ENCODE results near the gene UST. TPM values are rescaled to one million over a fixed set of nuclear protein-coding genes. Genes with fewer than 3 reads are reported as not detected.

UST gene
- total RNA-seq, 2 experiments from 2014 or later = 1.4 to 4.1 TPM

- DNase-seq (ENCODE audit: low spot score) = no peak
- Histone ChIP-seq H2AFZ (ENCODE audit: low read length) (no peak overlapping the region; the same call in 1 of the 2 replicates), H3K4me2 (ENCODE audit: low read length) (no peak overlapping the region), H3K4me1 (ENCODE audit: insufficient read depth, low read length, poor library complexity, severe bottlenecking) (no peaks in the 10 kb centered on the region), H3K4me3 (ENCODE audit: low read depth, low read length, poor library complexity, severe bottlenecking) (no peak overlapping the region), H3K9me2 (ENCODE audit: insufficient read depth, low read length) (no peaks in the 10 kb centered on the region), H3K79me2 (ENCODE audit: insufficient read depth, low read depth, low read length) (no peaks in the 10 kb centered on the region), H3K36me3 (ENCODE audit: insufficient read depth, low read length) (no peaks in the 10 kb centered on the region), H3K9me3 (ENCODE audit: low read length) (no peaks in the 10 kb centered on the region), H4K20me1 (ENCODE audit: insufficient read depth, low read length) (no peaks in the 10 kb centered on the region), H3K27ac (ENCODE audit: low read depth, low read length, poor library complexity, severe bottlenecking) (no peak overlapping the region)
- ChIA-PET POLR2A (interaction anchor here (0.7 to 3.1 kb wide), 8 partner anchors 10 to 595 kb away, joined by 3 to 19 read pairs (median 4); no protein-coding TSS in a partner anchor), CTCF (ENCODE audit: unreplicated experiment) (no interaction called here)
- no peak for TF ChIP-seq CTCF (conservative IDR thresholded peaks at IDR 0.05; ENCODE audit: low read length)
- TF ChIP-seq EZH2phosphoT487 (IDR thresholded peaks at IDR 0.05; ENCODE audit: borderline replicate concordance, low read depth, low read length) = no peak
- BruUV-seq (replicated peaks) = no TSS peak
- intact Hi-C loops (cut with micrococcal nuclease; ENCODE audit: unreplicated experiment) = no loop called here
Observed at GRCh38 chr6:149075616-149076354, 329.0 kb downstream of the UST start.

- ChIA-PET POLR2A (interaction anchor here (0.9 to 3.1 kb wide), 6 partner anchors 11 to 30 kb away, joined by 3 to 19 read pairs (median 4); no protein-coding TSS in a partner anchor), CTCF (ENCODE audit: unreplicated experiment) (no interaction called here)
- H4K20me1 ChIP-seq (ENCODE audit: insufficient read depth, low read length) = no peaks in the 10 kb centered on the region
- no peaks in the 10 kb centered on the region for H3K36me3 ChIP-seq (ENCODE audit: insufficient read depth, low read length)
- no peaks in the 10 kb centered on the region for H3K4me1 ChIP-seq (ENCODE audit: insufficient read depth, low read length, poor library complexity, severe bottlenecking)
- TF ChIP-seq EZH2phosphoT487 (IDR thresholded peaks at IDR 0.05; ENCODE audit: borderline replicate concordance, low read depth, low read length) (no peak), CTCF (conservative IDR thresholded peaks at IDR 0.05; ENCODE audit: low read length) (no peak)
- no peak overlapping the region; the same call in 1 of the 2 replicates for H2AFZ ChIP-seq (ENCODE audit: low read length)
- H3K4me3 ChIP-seq (ENCODE audit: low read depth, low read length, poor library complexity, severe bottlenecking) = no peak overlapping the region
- no peak for DNase-seq (ENCODE audit: low spot score)
- H3K27ac ChIP-seq (ENCODE audit: low read depth, low read length, poor library complexity, severe bottlenecking) = no peak overlapping the region
- H3K4me2 ChIP-seq (ENCODE audit: low read length) = no peak overlapping the region
- H3K79me2 ChIP-seq (ENCODE audit: insufficient read depth, low read depth, low read length) = no peaks in the 10 kb centered on the region
- H3K9me2 ChIP-seq (ENCODE audit: insufficient read depth, low read length) = no peaks in the 10 kb centered on the region
- H3K9me3 ChIP-seq (ENCODE audit: low read length) = no peaks in the 10 kb centered on the region
- intact Hi-C loops (cut with micrococcal nuclease; ENCODE audit: unreplicated experiment) = no loop called here
- no TSS peak for BruUV-seq (replicated peaks)
Observed at GRCh38 chr6:149076355-149076734, 329.5 kb downstream of the UST start.

- H3K4me1 ChIP-seq (ENCODE audit: insufficient read depth, low read length, poor library complexity, severe bottlenecking) = no peaks in the 10 kb centered on the region
- ChIA-PET POLR2A (interaction anchor here (0.7 to 3.1 kb wide), 6 partner anchors 10 to 263 kb away, joined by 3 to 19 read pairs (median 3); no protein-coding TSS in a partner anchor), CTCF (ENCODE audit: unreplicated experiment) (no interaction called here)
- BruUV-seq (replicated peaks) = no TSS peak
- no peaks in the 10 kb centered on the region for H4K20me1 ChIP-seq (ENCODE audit: insufficient read depth, low read length)
- TF ChIP-seq EZH2phosphoT487 (IDR thresholded peaks at IDR 0.05; ENCODE audit: borderline replicate concordance, low read depth, low read length) (no peak), CTCF (conservative IDR thresholded peaks at IDR 0.05; ENCODE audit: low read length) (no peak)
- H3K4me3 ChIP-seq (ENCODE audit: low read depth, low read length, poor library complexity, severe bottlenecking) = no peak overlapping the region
- no peaks in the 10 kb centered on the region for H3K36me3 ChIP-seq (ENCODE audit: insufficient read depth, low read length)
- no peak for DNase-seq (ENCODE audit: low spot score)
- intact Hi-C loops (cut with micrococcal nuclease; ENCODE audit: unreplicated experiment) = no loop called here
- no peak overlapping the region for H3K27ac ChIP-seq (ENCODE audit: low read depth, low read length, poor library complexity, severe bottlenecking)
- no peak overlapping the region for H3K4me2 ChIP-seq (ENCODE audit: low read length)
- H2AFZ ChIP-seq (ENCODE audit: low read length) = no peak overlapping the region
- H3K9me3 ChIP-seq (ENCODE audit: low read length) = no peaks in the 10 kb centered on the region
- H3K9me2 ChIP-seq (ENCODE audit: insufficient read depth, low read length) = no peaks in the 10 kb centered on the region
- H3K79me2 ChIP-seq (ENCODE audit: insufficient read depth, low read depth, low read length) = no peaks in the 10 kb centered on the region
Observed at GRCh38 chr6:149077208-149077607, 330.4 kb downstream of the UST start.

Data from OCI-LY7 (cell line).